H1 (cell line): ENCODE data around the gene SPINT2. TPM values are rescaled to one million over a fixed set of nuclear protein-coding genes. Genes with fewer than 3 reads are reported as not detected.

ENCODE experiments used
- CTCF ChIA-PET: fragments of 300-600 bp; sonication (Branson Sonifier 250); formaldehyde crosslinking; loops from one replicate; lab custom pipeline; 2021; ENCODE audit not compliant: partially characterized antibody; lab: Charles Lee
- POLR2A ChIA-PET: fragments of 300-600 bp; sonication (Branson Sonifier 250); formaldehyde crosslinking; loops from one replicate; lab custom pipeline; 2021; ENCODE audit warnings: inconsistent platforms; ENCODE audit not compliant: partially characterized antibody; lab: Charles Lee
- DNase-seq, 2 experiments: peaks; one replicate each; pipeline versions ENCODE4 v3.0.0 to v3.0.0-alpha.2; 2010 to 2022; ENCODE audit warnings: low spot score in 2 of 2, low read depth in 1 of 2, mixed read lengths in 1 of 2
- FAIRE-seq: peaks from 2 replicates; lab custom pipeline; 2011; peaks lifted over from hg19 to GRCh38; lab: Jason Lieb, UNC
- H2AFZ ChIP-seq: 2 replicates; pipeline ENCODE4 v1.8.1; 2012; ENCODE audit warnings: low read length, inconsistent platforms
- H2AK5ac ChIP-seq: 2 replicates; pipeline ENCODE4 v1.6.1; 2013; ENCODE audit warnings: low read depth, low read length
- H2BK120ac ChIP-seq: replicated peaks from 2 replicates; pipeline ENCODE3; 2013; ENCODE audit warnings: low read depth, low read length, inconsistent platforms
- H2BK12ac ChIP-seq: 2 replicates; pipeline ENCODE4 v1.6.1; 2013; ENCODE audit warnings: low read depth, low read length
- H2BK15ac ChIP-seq: 2 replicates; pipeline ENCODE4 v1.6.1; 2013; ENCODE audit warnings: low read length
- H2BK20ac ChIP-seq: 2 replicates; pipeline ENCODE4 v1.6.1; 2013; ENCODE audit warnings: low read length
- H2BK5ac ChIP-seq: 2 replicates; pipeline ENCODE4 v1.6.1; 2013; ENCODE audit warnings: low read depth, low read length
- H3K14ac ChIP-seq: 2 replicates; pipeline ENCODE4 v1.6.1; 2013; ENCODE audit warnings: inconsistent platforms; ENCODE audit not compliant: insufficient read length
- H3K18ac ChIP-seq: 2 replicates; pipeline ENCODE4 v1.6.1; 2013; ENCODE audit warnings: low read length; ENCODE audit errors: extremely low read depth
- H3K23ac ChIP-seq: 2 replicates; pipeline ENCODE4 v1.6.1; 2013; ENCODE audit warnings: inconsistent platforms; ENCODE audit not compliant: insufficient read length
- H3K23me2 ChIP-seq: 2 replicates; pipeline ENCODE4 v1.6.1; 2013; ENCODE audit warnings: low read depth, low read length
- H3K27ac ChIP-seq: 2 replicates; pipeline ENCODE4 v1.6.1; 2011; ENCODE audit warnings: low read depth, low read length, inconsistent platforms
- H3K27me3 ChIP-seq, 4 experiments: replicated peaks in 1 of 4; 1 replicate in 1 of 4; 2 replicates in 3 of 4; pipeline versions ENCODE4 v1.6.1 to v1.8.1; 2011 to 2013; ENCODE audit warnings: low read length in 3 of 4, mild to moderate bottlenecking in 3 of 4, inconsistent platforms in 2 of 4, mixed read lengths in 2 of 4, moderate library complexity in 1 of 4; ENCODE audit not compliant: control insufficient read depth in 3 of 4, insufficient read depth in 3 of 4; ENCODE audit errors: extremely low read depth in 1 of 4
- H3K36me3 ChIP-seq, 4 experiments: 2 replicates each; pipeline versions ENCODE4 v1.6.1 to v1.8.1; 2011 to 2013; ENCODE audit warnings: mild to moderate bottlenecking in 4 of 4, low read length in 3 of 4, moderate library complexity in 2 of 4, control low read depth in 1 of 4, inconsistent platforms in 1 of 4; ENCODE audit not compliant: insufficient read depth in 4 of 4, control insufficient read depth in 2 of 4
- H3K4ac ChIP-seq: replicated peaks from 2 replicates; pipeline ENCODE3; 2013; ENCODE audit warnings: low read length, low read depth, mixed read lengths, inconsistent platforms; ENCODE audit not compliant: insufficient read length
- H3K4me1 ChIP-seq, 4 experiments: replicated peaks in 1 of 4; 1 replicate in 1 of 4; 2 replicates in 3 of 4; pipeline versions ENCODE4 v1.6.1 to v1.8.1; 2011 to 2013; ENCODE audit warnings: low read length in 3 of 4, inconsistent platforms in 2 of 4, mixed read lengths in 1 of 4; ENCODE audit not compliant: insufficient read depth in 4 of 4, control insufficient read depth in 3 of 4
- H3K4me2 ChIP-seq, 2 experiments: 2 replicates each; pipeline versions ENCODE4 v1.6.1 to v1.8.1; 2011 to 2013; ENCODE audit warnings: low read depth in 2 of 2, low read length in 2 of 2, control low read depth in 1 of 2, inconsistent platforms in 1 of 2, mild to moderate bottlenecking in 1 of 2; ENCODE audit not compliant: insufficient read depth in 1 of 2
- H3K4me3 ChIP-seq, 4 experiments: fragments of 200-600, 300-600 bp in 1 of 4; sonication (generic), shearing (Covaris generic), sonication (Bioruptor Twin) in 1 of 4; 2 replicates each; pipeline versions ENCODE4 v1.5.1 to v1.8.1; 2011 to 2016; ENCODE audit warnings: low read length in 4 of 4, low read depth in 3 of 4, control low read depth in 2 of 4, inconsistent platforms in 2 of 4, mild to moderate bottlenecking in 2 of 4, mixed read lengths in 1 of 4, moderate library complexity in 1 of 4; ENCODE audit not compliant: insufficient read depth in 2 of 4; ENCODE audit errors: extremely low read depth in 1 of 4
- H3K56ac ChIP-seq: replicated peaks from 2 replicates; pipeline ENCODE3; 2013; ENCODE audit warnings: low read depth, mild to moderate bottlenecking, mixed read lengths, low read length, inconsistent platforms; ENCODE audit not compliant: insufficient read length
- H3K79me1 ChIP-seq: 2 replicates; pipeline ENCODE4 v1.6.1; 2013; ENCODE audit warnings: low read depth, low read length, control low read depth
- H3K79me2 ChIP-seq, 2 experiments: 2 replicates each; pipeline versions ENCODE4 v1.6.1 to v1.8.1; 2012 to 2013; ENCODE audit warnings: low read length in 2 of 2, mild to moderate bottlenecking in 2 of 2, inconsistent platforms in 1 of 2; ENCODE audit not compliant: insufficient read depth in 2 of 2, control insufficient read depth in 1 of 2
- H3K9ac ChIP-seq, 4 experiments: replicated peaks in 1 of 4; 1 replicate in 1 of 4; 2 replicates in 3 of 4; pipeline versions ENCODE4 v1.6.1 to v1.8.1; 2011 to 2013; ENCODE audit warnings: low read depth in 3 of 4, low read length in 3 of 4, control low read depth in 2 of 4, mild to moderate bottlenecking in 2 of 4, moderate library complexity in 2 of 4, inconsistent platforms in 1 of 4; ENCODE audit errors: extremely low read depth in 1 of 4
- H3K9me3 ChIP-seq, 2 experiments: 2 replicates each; pipeline versions ENCODE4 v1.6.1 to v1.8.1; 2012 to 2013; ENCODE audit warnings: mild to moderate bottlenecking in 2 of 2, moderate library complexity in 2 of 2, control low read depth in 1 of 2, inconsistent platforms in 1 of 2, low read depth in 1 of 2, low read length in 1 of 2, mixed read lengths in 1 of 2; ENCODE audit not compliant: insufficient read depth in 2 of 2
- H4K20me1 ChIP-seq, 2 experiments: replicated peaks in 1 of 2; 2 replicates each; pipeline versions ENCODE3 to v1.8.1; 2011 to 2013; ENCODE audit warnings: inconsistent platforms in 2 of 2, low read length in 2 of 2, mild to moderate bottlenecking in 1 of 2; ENCODE audit not compliant: insufficient read depth in 2 of 2, control insufficient read depth in 1 of 2
- H4K5ac ChIP-seq: 2 replicates; pipeline ENCODE4 v1.6.1; 2013; ENCODE audit warnings: low read length, low read depth, mixed read lengths, inconsistent platforms; ENCODE audit not compliant: insufficient read length
- H4K8ac ChIP-seq: 2 replicates; pipeline ENCODE4 v1.8.0; 2013; ENCODE audit warnings: mild to moderate bottlenecking, moderate library complexity, low read length, inconsistent platforms; ENCODE audit not compliant: insufficient read depth; ENCODE audit errors: extremely low read depth
- H4K91ac ChIP-seq: replicated peaks from 2 replicates; pipeline ENCODE3; 2013; ENCODE audit warnings: low read length, mixed read lengths, inconsistent platforms; ENCODE audit not compliant: insufficient read length
- CBX8 ChIP-seq: fragments of 300-800, 300-1000 bp; sonication (generic); IDR thresholded peaks from 2 replicates; pipeline ENCODE4 v1.7.1; 2016; ENCODE audit warnings: low read depth, low read length, borderline replicate concordance
- EP300 ChIP-seq, 2 experiments: IDR thresholded peaks; 1 replicate in 1 of 2; 2 replicates in 1 of 2; pipeline ENCODE4 v1.6.1; 2011 to 2012; ENCODE audit warnings: low read depth in 2 of 2, low read length in 2 of 2, mild to moderate bottlenecking in 2 of 2, borderline replicate concordance in 1 of 2, inconsistent platforms in 1 of 2, moderate library complexity in 1 of 2
- EZH2 ChIP-seq: fragments of 200-600 bp; sonication (generic); IDR thresholded peaks from 2 replicates; pipeline ENCODE4 v1.7.1; 2012; ENCODE audit warnings: low read depth, mild to moderate bottlenecking, moderate library complexity, low read length, inconsistent platforms; ENCODE audit not compliant: severe bottlenecking
- FOSL1 ChIP-seq: IDR thresholded peaks from 2 replicates; pipeline ENCODE4 v1.6.1; 2011; ENCODE audit warnings: mild to moderate bottlenecking, low read depth, low read length, moderate library complexity; ENCODE audit not compliant: insufficient read depth
- NANOG ChIP-seq: IDR thresholded peaks from 2 replicates; pipeline ENCODE4 v1.6.1; 2011; ENCODE audit warnings: low read length, low read depth, mild to moderate bottlenecking, inconsistent platforms; ENCODE audit not compliant: insufficient read depth, poor library complexity, severe bottlenecking
- POLR2AphosphoS5 ChIP-seq: IDR thresholded peaks from 2 replicates; pipeline ENCODE4 v1.6.1; 2011; ENCODE audit warnings: low read depth, low read length
- SIX5 ChIP-seq: IDR thresholded peaks from 2 replicates; pipeline ENCODE4 v1.6.1; 2011; ENCODE audit warnings: mild to moderate bottlenecking, low read depth, low read length
- SP2 ChIP-seq: IDR thresholded peaks from 2 replicates; pipeline ENCODE4 v1.6.1; 2012; ENCODE audit warnings: mild to moderate bottlenecking, low read length, inconsistent platforms
- SRF ChIP-seq: IDR thresholded peaks from 2 replicates; pipeline ENCODE4 v1.6.1; 2011; ENCODE audit warnings: mild to moderate bottlenecking, low read depth, low read length, moderate library complexity
- TAF1 ChIP-seq: IDR thresholded peaks from 2 replicates; pipeline ENCODE4 v1.6.1; 2011; ENCODE audit warnings: mild to moderate bottlenecking, low read depth, low read length
- WGBS, 2 experiments: shearing (Covaris generic) in 1 of 2; methylation state at CpG; one replicate each; pipeline versions ENCODE4 v1.1.6 to v1.1.7; 2013 to 2015; ENCODE audit warnings: low lambda C conversion rate in 2 of 2, mixed read lengths in 2 of 2, inconsistent platforms in 1 of 2, low coverage in 1 of 2, missing lambda C conversion rate in 1 of 2; ENCODE audit not compliant: insufficient replicate concordance in 2 of 2, insufficient coverage in 1 of 2, insufficient read length in 1 of 2; ENCODE audit errors: extremely low coverage in 1 of 2, missing lambda C conversion rate in 1 of 2; 5-methylcytosine and 5-hydroxymethylcytosine counted together
- polyA plus RNA-seq, 7 experiments: library from polyadenylated mRNA; depleted of rRNA in 3 of 7; stranded (reverse) in 5 of 7; unstranded in 2 of 7; fragments of >200 nt in 5 of 7; fragments of 200-250 nt in 2 of 7; gene quantifications; 1 replicate in 5 of 7; 2 replicates in 1 of 7; 4 replicates in 1 of 7; pipeline versions ENCODE4 v1.2.1 to v1.2.3, GENCODE V29; 2011 to 2013; ENCODE audit warnings: missing spikeins in 2 of 7, mixed read lengths in 2 of 7
- total RNA-seq: library from RNA; stranded (reverse); fragmentation: NEBNext Ultra II Directional; extraction: Animal tissue kit (Norgen Biotek cat#: 25700); gene quantifications from 2 replicates; pipeline ENCODE4 v1.2.1, GENCODE V29; 2021

Gene SPINT2
- total and polyA plus RNA-seq, 2 of the 8 experiments (the other 6 are each of a cell fraction or from before 2014, with no cell fraction given): 294 to 296 TPM

DNA sequence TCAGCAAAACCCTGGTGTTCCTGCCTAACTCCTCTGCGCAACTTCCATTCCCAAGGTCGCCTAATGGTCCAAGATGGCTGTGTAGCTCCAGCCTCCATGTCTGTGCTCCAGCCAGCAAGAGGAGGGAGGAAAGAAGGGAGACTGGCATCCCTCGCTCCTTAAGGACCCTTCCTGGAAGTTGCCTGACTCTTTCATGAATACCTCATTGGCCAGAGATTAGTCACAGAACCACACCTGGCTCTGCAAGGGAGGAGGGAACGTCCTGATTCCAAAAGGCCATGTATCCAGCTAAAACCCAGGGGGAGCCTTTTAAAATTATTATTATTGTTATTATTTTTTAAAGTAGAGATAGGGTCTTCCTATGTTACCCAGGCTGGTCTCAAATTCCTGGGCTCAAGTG lies 60.1 kb downstream of the SPINT2 start:
- Histone ChIP-seq H3K23me2 (peaks cover 7% of the 10 kb centered on the region; the same call in 1 of the 2 replicates), H2BK120ac (no peak overlapping the region), H3K36me3 (peaks cover 2 to 8% (median 5%) of the 10 kb centered on the region in 4 experiments; a peak in 5 of 8 replicates), H3K79me2 (no peaks in the 10 kb centered on the region), H3K4me1 (peaks cover 0 to under 1% (median 0%) of the 10 kb centered on the region in 4 experiments; a peak in 4 of 7 replicates), H4K20me1 (peaks cover 0 to 6% of the 10 kb centered on the region in 2 experiments), H3K27me3 (peaks cover 0 to 17% (median 7%) of the 10 kb centered on the region in 4 experiments; a peak in 4 of 7 replicates), H3K23ac (no peak overlapping the region), H3K9ac (no peak overlapping the region), H2AFZ (no peak overlapping the region), H3K14ac (no peak overlapping the region), H3K9me3 (no peaks in the 10 kb centered on the region), H4K5ac (no peak overlapping the region), H4K8ac (no peak overlapping the region), H3K4ac (no peak overlapping the region), H3K18ac (no peak overlapping the region), H2BK20ac (no peak overlapping the region), H3K27ac (no peak overlapping the region), H2AK5ac (no peak overlapping the region), H4K91ac (no peak overlapping the region), H3K4me3 (no peak overlapping the region), H2BK15ac (no peak overlapping the region), H2BK12ac (no peak overlapping the region), H3K56ac (no peak overlapping the region), H2BK5ac (no peak overlapping the region), H3K4me2 (no peak overlapping the region), H3K79me1 (peaks cover 3% of the 10 kb centered on the region; the same call in 1 of the 2 replicates)
- TF ChIP-seq EP300 (IDR thresholded peaks at IDR 0.05; ENCODE audit: borderline replicate concordance in 1 of 2, low read depth in 2 of 2, low read length in 2 of 2) (no peak), FOSL1 (no peak), POLR2AphosphoS5 (no peak), CBX8 (no peak), SP2 (no peak), SRF (no peak), EZH2 (no peak), NANOG (no peak), TAF1 (no peak), SIX5 (no peak)
- FAIRE-seq: no peak
- ChIA-PET POLR2A (no interaction called here), CTCF (no interaction called here)
- DNase-seq: no peak
- 92% methylated on average over 4 of the region's 4 CpGs; no CpG with 5 or more reads in 1 of the 2 experiments for WGBS, 2 experiments
